GM12878 (cell line): ENCODE results near the gene RERE. TPM values are rescaled to one million over a fixed set of nuclear protein-coding genes. Genes with fewer than 3 reads are reported as not detected.

ENCODE experiments used
- ATAC-seq: fragments of 200-7000 bp; cut with Tn5 transposase; 3 replicates; pipeline ENCODE4 v1.9.1; 2020; ENCODE audit warnings: mild to moderate bottlenecking, moderate library complexity
- BruUV-seq: library from RNA; stranded (reverse); fragments of 400-500 nt; replicated peaks from 2 replicates; lab custom pipeline; 2021; lab: Mats Ljungman, UMichigan
- CTCF ChIA-PET: fragments of 300-600 bp; sonication (Branson Sonifier 250); formaldehyde crosslinking; extraction: SDS; loops from one replicate; lab custom pipeline; 2021; ENCODE audit warnings: inconsistent platforms; lab: Yijun Ruan, JAX
- POLR2A ChIA-PET: fragments of 350-600 bp; formaldehyde crosslinking; extraction: SDS; loops from one replicate; lab custom pipeline; 2021; ENCODE audit warnings: inconsistent platforms; lab: Charles Lee
- RAD21 ChIA-PET: fragments of 300-600 bp; sonication (Branson Sonifier 250); formaldehyde crosslinking; loops from one replicate; lab custom pipeline; 2023; ENCODE audit warnings: antibody characterized with exemption; ENCODE audit not compliant: unreplicated experiment; lab: Charles Lee
- SMC1A ChIA-PET: fragments of 300-600 bp; sonication (Branson Sonifier 250); formaldehyde crosslinking; loops from one replicate; lab custom pipeline; 2023; ENCODE audit not compliant: unreplicated experiment, uncharacterized antibody; lab: Charles Lee
- DNase-seq: peaks from one replicate; pipeline ENCODE4 v3.0.0-alpha.2; 2011; ENCODE audit warnings: low read depth, low spot score
- FAIRE-seq: peaks from 3 replicates; lab custom pipeline; 2011; peaks lifted over from hg19 to GRCh38; lab: Jason Lieb, UNC
- H2AFZ ChIP-seq: 2 replicates; pipeline ENCODE4 v1.6.0; 2011; ENCODE audit warnings: low read depth, low read length, control low read depth; ENCODE audit not compliant: control insufficient read depth
- H3K27ac ChIP-seq: 2 replicates; pipeline ENCODE4 v1.5.1; 2011; ENCODE audit warnings: control low read depth; ENCODE audit not compliant: control insufficient read depth, insufficient read depth
- H3K27me3 ChIP-seq, 2 experiments: replicated peaks in 1 of 2; 2 replicates each; pipeline versions ENCODE4 v1.6.0 to v1.6.1; 2011; ENCODE audit warnings: low read length in 1 of 2; ENCODE audit not compliant: control insufficient read depth in 2 of 2, insufficient read depth in 2 of 2
- H3K36me3 ChIP-seq, 2 experiments: 2 replicates each; pipeline ENCODE4 v1.5.1; 2011; ENCODE audit warnings: low read length in 1 of 2; ENCODE audit not compliant: control insufficient read depth in 2 of 2, insufficient read depth in 2 of 2
- H3K4me1 ChIP-seq: 2 replicates; pipeline ENCODE4 v1.6.1; 2011; ENCODE audit warnings: mild to moderate bottlenecking, low read length, moderate library complexity, mixed read lengths; ENCODE audit not compliant: control insufficient read depth, insufficient read depth
- H3K4me2 ChIP-seq: 2 replicates; pipeline ENCODE4 v1.6.0; 2011; ENCODE audit warnings: control low read depth; ENCODE audit not compliant: control insufficient read depth, insufficient read depth
- H3K4me3 ChIP-seq: fragments of 200-600 bp; sonication (generic); 2 replicates; pipeline ENCODE4 v1.5.1; 2016
- H3K79me2 ChIP-seq: 2 replicates; pipeline ENCODE4 v1.6.0; 2011; ENCODE audit warnings: low read length; ENCODE audit not compliant: control insufficient read depth, insufficient read depth
- H3K9ac ChIP-seq: 2 replicates; pipeline ENCODE4 v1.8.0; 2011; ENCODE audit warnings: low read length, control low read depth, mixed read lengths; ENCODE audit not compliant: control insufficient read depth, insufficient read depth
- H3K9me3 ChIP-seq: replicated peaks from 3 replicates; pipeline ENCODE4 v1.5.1; 2011; ENCODE audit warnings: mild to moderate bottlenecking, low read length; ENCODE audit not compliant: control insufficient read depth, insufficient read depth
- H4K20me1 ChIP-seq: 2 replicates; pipeline ENCODE4 v1.6.0; 2011; ENCODE audit not compliant: control insufficient read depth, insufficient read depth
- ATF7 ChIP-seq: fragments of 450-650 bp; IDR thresholded peaks from 2 replicates; pipeline ENCODE4 v1.6.1; 2016; ENCODE audit warnings: low read depth, mild to moderate bottlenecking
- BACH1 ChIP-seq: fragments of 450-650 bp; IDR thresholded peaks from 2 replicates; pipeline ENCODE4 v1.6.1; 2017; ENCODE audit warnings: mild to moderate bottlenecking, borderline replicate concordance
- CBFB ChIP-seq: IDR thresholded peaks from 2 replicates; pipeline ENCODE4 v1.6.1; 2016; ENCODE audit warnings: antibody characterized with exemption, low read depth
- CTCF ChIP-seq, 3 experiments: IDR thresholded peaks in 2 of 3; conservative IDR thresholded peaks in 1 of 3; 2 replicates each; pipeline ENCODE4 v1.5.1; 2011; ENCODE audit warnings: low read depth in 3 of 3, low read length in 3 of 3, mild to moderate bottlenecking in 3 of 3, control low read depth in 2 of 3, moderate library complexity in 2 of 3, inconsistent platforms in 1 of 3, mixed read lengths in 1 of 3; ENCODE audit not compliant: control insufficient read depth in 2 of 3, insufficient read depth in 1 of 3; ENCODE audit errors: extremely low read depth in 1 of 3
- DPF2 ChIP-seq: fragments of 450-650 bp; IDR thresholded peaks from 2 replicates; pipeline ENCODE4 v1.6.1; 2017; ENCODE audit warnings: mild to moderate bottlenecking
- GATAD2B ChIP-seq: fragments of 450-650 bp; conservative IDR thresholded peaks from 2 replicates; pipeline ENCODE4 v1.6.1; 2017; ENCODE audit warnings: low read depth, mild to moderate bottlenecking, moderate library complexity
- HDAC6 ChIP-seq: fragments of 200-600 bp; sonication (generic); IDR thresholded peaks from one replicate; pipeline ENCODE4 v1.8.0; 2017; ENCODE audit warnings: antibody characterized with exemption; ENCODE audit not compliant: unreplicated experiment
- MYB ChIP-seq: fragments of 150-350 bp; IDR thresholded peaks from 2 replicates; pipeline ENCODE4 v1.6.1; 2014; ENCODE audit warnings: mild to moderate bottlenecking, low read depth, low read length, borderline replicate concordance
- NKRF ChIP-seq: fragments of 450-650 bp; conservative IDR thresholded peaks from 2 replicates; pipeline ENCODE4 v1.6.1; 2017; ENCODE audit warnings: mild to moderate bottlenecking, moderate library complexity
- SIN3A ChIP-seq: IDR thresholded peaks from 2 replicates; pipeline ENCODE4 v1.6.1; 2012; ENCODE audit warnings: low read depth, low read length, improper control_type of control experiment
- SUPT20H ChIP-seq: IDR thresholded peaks from 2 replicates; pipeline ENCODE4 v1.6.1; 2011; ENCODE audit warnings: low read depth, mild to moderate bottlenecking, low read length, moderate library complexity, borderline replicate concordance; ENCODE audit not compliant: control insufficient read depth
- SUZ12 ChIP-seq: fragments of 200-600 bp; sonication (generic); IDR thresholded peaks from one replicate; pipeline ENCODE4 v1.6.1; 2018; ENCODE audit warnings: antibody characterized with exemption, mild to moderate bottlenecking; ENCODE audit not compliant: unreplicated experiment
- ZBTB11 ChIP-seq: fragments of 450-650 bp; formaldehyde crosslinking; IDR thresholded peaks from 2 replicates; pipeline ENCODE4 v1.5.0; 2022; ENCODE audit warnings: mild to moderate bottlenecking, missing genetic modification characterization
- ZNF217 ChIP-seq: fragments of 450-650 bp; IDR thresholded peaks from 2 replicates; pipeline ENCODE4 v1.6.1; 2017; ENCODE audit warnings: antibody characterized with exemption, mild to moderate bottlenecking
- WGBS: methylation state at CpG from one replicate; pipeline ENCODE4 v1.1.6; 2016; ENCODE audit warnings: low lambda C conversion rate; ENCODE audit not compliant: insufficient replicate concordance, insufficient coverage; ENCODE audit errors: missing lambda C conversion rate; 5-methylcytosine and 5-hydroxymethylcytosine counted together
- in situ Hi-C: fragments of 300-500 bp; cut with MboI; formaldehyde crosslinking; loops from 9 replicates; pipeline ENCODE4 v1.14.3; 2018; ENCODE audit warnings: mixed read lengths
- intact Hi-C: fragments of 100-400 bp; cut with micrococcal nuclease; formaldehyde crosslinking; loops from one replicate; pipeline ENCODE4 v1.14.2; 2022; ENCODE audit not compliant: unreplicated experiment
- polyA plus RNA-seq, 11 experiments: library from polyadenylated mRNA; depleted of rRNA in 4 of 11; unstranded in 6 of 11; stranded (reverse) in 5 of 11; fragments of >200 nt; fragmentation: Nextera tagmentation in 4 of 11; fragmentation: Illumina TruSeq in 1 of 11; extraction: Ambion mirVana in 4 of 11; extraction: Trizol in 1 of 11; gene quantifications; 1 replicate in 1 of 11; 2 replicates in 10 of 11; pipeline versions ENCODE4 v1.2.1 to v1.2.3, GENCODE V29; 2011 to 2016; ENCODE audit warnings: inconsistent platforms in 2 of 11, missing spikeins in 2 of 11, low read depth in 1 of 11
- total RNA-seq, 4 experiments: library from RNA; depleted of rRNA in 3 of 4; stranded (reverse); fragments of >200 nt in 3 of 4; fragmentation: Illumina TruSeq in 1 of 4; extraction: Trizol in 1 of 4; gene quantifications; 2 replicates each; pipeline versions ENCODE4 v1.2.1 to v1.2.3, GENCODE V29; 2013 to 2021

RERE gene
- total and polyA plus RNA-seq, 10 of the 15 experiments (the other 5 are each of a cell fraction or from before 2014, with no cell fraction given) = 5.2 to 60.5 (median 20.2) TPM

- ChIA-PET SMC1A (interaction anchor here (0.6 to 0.8 kb wide), 2 partner anchors 80 to 333 kb away, joined by 3 read pairs; no protein-coding TSS in a partner anchor), POLR2A (no interaction called here), RAD21 (no interaction called here), CTCF (no interaction called here)
- intact Hi-C loops (no loop called here), in situ Hi-C loops (no loop called here)
- H2AFZ ChIP-seq = no peak overlapping the region
- H3K36me3 ChIP-seq = no peaks in the 10 kb centered on the region
- H3K27me3 ChIP-seq = no peaks in the 10 kb centered on the region
- no peak overlapping the region for H3K27ac ChIP-seq
- FAIRE-seq = no peak
- no peak overlapping the region for H3K9ac ChIP-seq
- H3K79me2 ChIP-seq = no peaks in the 10 kb centered on the region
- H4K20me1 ChIP-seq = no peaks in the 10 kb centered on the region
- no peak for DNase-seq
- no TSS peak for BruUV-seq
- H3K4me2 ChIP-seq = no peak overlapping the region
- no peaks in the 10 kb centered on the region for H3K4me1 ChIP-seq
- WGBS = 65% methylated on average over 13 of the region's 13 CpGs
- ATAC-seq = no peak
- no peak overlapping the region for H3K4me3 ChIP-seq
- no peaks in the 10 kb centered on the region; the same call in 2 of the 3 replicates for H3K9me3 ChIP-seq
- no peak for TF ChIP-seq SUZ12
- TF ChIP-seq ZBTB11 (CRISPR knock-in tag) = no peak
- no peak for TF ChIP-seq SUPT20H
- TF ChIP-seq BACH1 = no peak
- TF ChIP-seq NKRF = no peak
- TF ChIP-seq ZNF217 = no peak
- no peak for TF ChIP-seq DPF2
- no peak for TF ChIP-seq CTCF (IDR thresholded peaks at IDR 0.05 in 2 of 3, conservative IDR thresholded peaks at IDR 0.05 in 1 of 3; ENCODE audit: control insufficient read depth in 2 of 3, extremely low read depth in 1 of 3, insufficient read depth in 1 of 3, low read depth in 3 of 3, low read length in 3 of 3)
- no peak for TF ChIP-seq HDAC6
- TF ChIP-seq ATF7 = no peak
- TF ChIP-seq GATAD2B = no peak
- no peak for TF ChIP-seq MYB
- no peak for TF ChIP-seq SIN3A
- TF ChIP-seq CBFB = no peak
These were observed 478.2 kb downstream of the RERE start for GRCh38 chr1:8339203-8339600.
